SU-DHL-6 (cell line): ENCODE data around the gene SHD.

ENCODE experiments used
- H2AFZ ChIP-seq: fragments of 200-600 bp; sonication (generic); 2 replicates; pipeline ENCODE4 v1.6.1; 2014; ENCODE audit warnings: low read depth, mild to moderate bottlenecking, moderate library complexity, mixed read lengths, antibody characterized with exemption, low read length; ENCODE audit not compliant: severe bottlenecking
- H3F3A ChIP-seq: fragments of 200-600 bp; shearing (Covaris generic); 2 replicates; pipeline ENCODE4 v1.6.0; 2016; ENCODE audit warnings: antibody characterized with exemption, mild to moderate bottlenecking; ENCODE audit not compliant: insufficient read depth
- H3K27ac ChIP-seq: fragments of 200-600 bp; sonication (generic); 2 replicates; pipeline ENCODE4 v1.5.1; 2016; ENCODE audit warnings: low read depth, mild to moderate bottlenecking, low read length, moderate library complexity, mixed read lengths
- H3K27me3 ChIP-seq: fragments of 200-600 bp; sonication (generic), shearing (Covaris generic); 2 replicates; pipeline ENCODE4 v1.6.0; 2014; ENCODE audit warnings: mild to moderate bottlenecking, low read length
- H3K36me3 ChIP-seq: fragments of 200-600 bp; sonication (generic); 2 replicates; pipeline ENCODE4 v1.6.1; 2014; ENCODE audit warnings: mild to moderate bottlenecking, low read length, mixed read lengths
- H3K4me2 ChIP-seq: fragments of 300-600, 200-600 bp; shearing (Covaris generic), sonication (generic); 2 replicates; pipeline ENCODE4 v1.6.0; 2014; ENCODE audit warnings: low read length, low read depth, mild to moderate bottlenecking; ENCODE audit not compliant: poor library complexity, severe bottlenecking
- H3K4me3 ChIP-seq: fragments of 200-600 bp; sonication (generic); 2 replicates; pipeline ENCODE4 v1.5.1; 2014; ENCODE audit warnings: antibody characterized with exemption, low read length, mild to moderate bottlenecking, mixed read lengths; ENCODE audit not compliant: insufficient read depth, poor library complexity, severe bottlenecking
- H3K79me2 ChIP-seq: fragments of 200-600 bp; sonication (generic); 2 replicates; pipeline ENCODE4 v1.6.1; 2014; ENCODE audit warnings: mild to moderate bottlenecking, low read length, moderate library complexity; ENCODE audit not compliant: insufficient read depth
- H3K9ac ChIP-seq: fragments of 200-600 bp; sonication (generic); 2 replicates; pipeline ENCODE4 v1.7.0; 2014; ENCODE audit warnings: mild to moderate bottlenecking, low read length
- H3K9me2 ChIP-seq: fragments of 200-600 bp; sonication (generic); replicated peaks from 2 replicates; pipeline ENCODE4 v1.6.1; 2014; ENCODE audit warnings: low read length; ENCODE audit not compliant: insufficient read depth
- H3K9me3 ChIP-seq: fragments of 200-600 bp; sonication (generic); 2 replicates; pipeline ENCODE4 v1.6.1; 2014; ENCODE audit warnings: low read length, mixed read lengths; ENCODE audit not compliant: insufficient read depth
- H4K20me1 ChIP-seq: fragments of 200-600 bp; sonication (generic); 2 replicates; pipeline ENCODE4 v1.6.1; 2014; ENCODE audit warnings: low read depth, mild to moderate bottlenecking, antibody characterized with exemption, low read length, moderate library complexity, mixed read lengths
- EZH2phosphoT487 ChIP-seq: fragments of 200-600 bp; sonication (generic), shearing (Covaris generic); conservative IDR thresholded peaks from 2 replicates; pipeline ENCODE4 v1.6.1; 2018; ENCODE audit warnings: mild to moderate bottlenecking, antibody characterized with exemption, low read length, moderate library complexity, mixed read lengths
- TF ChIP-seq, protein P1 (sequence below): fragments of 200-600 bp; sonication (generic); IDR thresholded peaks from one replicate; pipeline ENCODE4 v1.5.1; 2017; ENCODE audit warnings: antibody characterized with exemption, mild to moderate bottlenecking, low read length, moderate library complexity; ENCODE audit not compliant: insufficient read depth, poor library complexity, severe bottlenecking

SHD gene

DNA sequence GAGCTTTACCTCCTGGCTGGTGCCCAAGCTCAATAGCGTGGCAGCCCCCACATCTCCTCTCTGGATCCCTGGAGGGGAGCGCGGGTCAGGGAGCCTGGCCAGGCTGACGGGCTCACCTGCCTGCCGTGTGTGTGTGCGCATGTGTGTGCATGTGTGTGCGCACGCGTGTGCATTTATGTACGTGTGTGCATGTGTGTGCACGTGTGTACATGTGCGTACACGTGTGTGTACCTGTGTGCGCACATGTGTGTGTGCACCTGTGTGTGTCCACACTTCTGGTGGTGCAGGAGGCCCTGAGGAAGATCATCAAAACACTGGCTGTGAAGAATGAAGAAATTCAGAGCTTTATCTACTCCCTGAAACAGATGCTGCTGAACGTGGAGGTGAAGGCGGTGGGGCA lies 26.6 kb downstream of the SHD start:
- H3K9ac ChIP-seq, result no peak overlapping the region
- H3F3A ChIP-seq, result no peaks in the 10 kb centered on the region
- no peak overlapping the region for H3K27ac ChIP-seq
- H4K20me1 ChIP-seq, result no peaks in the 10 kb centered on the region
- H3K4me3 ChIP-seq, result no peak overlapping the region
- TF ChIP-seq EZH2phosphoT487, result no peak
- TF ChIP-seq, protein P1, sequence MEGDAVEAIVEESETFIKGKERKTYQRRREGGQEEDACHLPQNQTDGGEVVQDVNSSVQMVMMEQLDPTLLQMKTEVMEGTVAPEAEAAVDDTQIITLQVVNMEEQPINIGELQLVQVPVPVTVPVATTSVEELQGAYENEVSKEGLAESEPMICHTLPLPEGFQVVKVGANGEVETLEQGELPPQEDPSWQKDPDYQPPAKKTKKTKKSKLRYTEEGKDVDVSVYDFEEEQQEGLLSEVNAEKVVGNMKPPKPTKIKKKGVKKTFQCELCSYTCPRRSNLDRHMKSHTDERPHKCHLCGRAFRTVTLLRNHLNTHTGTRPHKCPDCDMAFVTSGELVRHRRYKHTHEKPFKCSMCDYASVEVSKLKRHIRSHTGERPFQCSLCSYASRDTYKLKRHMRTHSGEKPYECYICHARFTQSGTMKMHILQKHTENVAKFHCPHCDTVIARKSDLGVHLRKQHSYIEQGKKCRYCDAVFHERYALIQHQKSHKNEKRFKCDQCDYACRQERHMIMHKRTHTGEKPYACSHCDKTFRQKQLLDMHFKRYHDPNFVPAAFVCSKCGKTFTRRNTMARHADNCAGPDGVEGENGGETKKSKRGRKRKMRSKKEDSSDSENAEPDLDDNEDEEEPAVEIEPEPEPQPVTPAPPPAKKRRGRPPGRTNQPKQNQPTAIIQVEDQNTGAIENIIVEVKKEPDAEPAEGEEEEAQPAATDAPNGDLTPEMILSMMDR, result no peak
- H3K9me2 ChIP-seq, result no peaks in the 10 kb centered on the region
- H3K36me3 ChIP-seq, result no peaks in the 10 kb centered on the region
- H3K27me3 ChIP-seq, result no peaks in the 10 kb centered on the region
- no peaks in the 10 kb centered on the region for H3K9me3 ChIP-seq
- H3K4me2 ChIP-seq, result no peak overlapping the region
- no peak overlapping the region for H2AFZ ChIP-seq
- H3K79me2 ChIP-seq, result no peaks in the 10 kb centered on the region

DNA sequence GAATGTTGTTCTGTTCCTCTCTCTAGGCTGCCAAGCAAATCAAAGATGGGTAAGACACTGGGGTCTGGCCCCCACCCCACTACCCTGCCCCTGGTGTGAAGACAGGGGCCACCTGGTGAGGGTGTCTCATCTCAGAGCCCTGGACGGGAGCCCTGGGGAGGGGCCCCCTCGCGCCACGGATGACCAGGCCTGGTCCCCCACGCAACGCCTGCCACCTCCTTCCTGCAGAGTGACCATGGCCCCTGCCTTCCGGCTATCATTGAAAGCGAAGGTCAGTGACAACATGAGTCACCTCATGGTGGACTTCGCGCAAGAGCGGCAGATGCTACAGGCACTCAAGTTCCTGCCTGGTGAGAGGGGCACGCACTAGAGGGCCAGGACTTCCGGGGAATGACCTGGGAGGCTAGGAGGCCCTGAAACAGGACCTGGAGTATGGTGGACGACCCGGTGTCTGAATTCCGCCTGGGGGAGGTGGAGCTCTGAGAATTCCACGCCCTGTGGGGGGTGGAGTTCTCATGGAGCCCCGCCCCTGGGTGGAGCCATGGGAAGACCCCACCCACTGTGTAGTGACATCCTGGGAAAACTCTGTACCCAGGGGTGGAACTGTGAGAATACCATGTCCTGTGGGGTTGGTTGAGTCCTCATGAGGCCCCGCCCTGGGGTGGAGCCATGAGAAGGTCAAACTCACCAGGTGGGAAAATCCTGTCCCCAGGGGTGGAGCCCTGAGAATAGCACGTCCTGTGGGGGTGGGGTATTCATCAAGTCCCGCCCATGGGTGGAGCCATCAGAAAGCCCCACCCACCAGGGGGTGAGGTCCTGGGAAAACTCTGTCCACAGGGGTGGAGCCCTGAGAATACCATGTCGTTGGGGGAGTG lies 31.4 kb downstream of the SHD start:
- Histone ChIP-seq H3K9me2 (no peaks in the 10 kb centered on the region), H3K27ac (no peak overlapping the region), H3K9me3 (no peaks in the 10 kb centered on the region), H3K27me3 (no peaks in the 10 kb centered on the region), H3F3A (no peaks in the 10 kb centered on the region), H2AFZ (no peak overlapping the region), H3K4me2 (no peak overlapping the region), H3K36me3 (no peaks in the 10 kb centered on the region), H3K79me2 (no peaks in the 10 kb centered on the region), H3K4me3 (no peak overlapping the region), H4K20me1 (no peaks in the 10 kb centered on the region), H3K9ac (no peak overlapping the region)
- TF ChIP-seq, protein P1, result no peak

DNA sequence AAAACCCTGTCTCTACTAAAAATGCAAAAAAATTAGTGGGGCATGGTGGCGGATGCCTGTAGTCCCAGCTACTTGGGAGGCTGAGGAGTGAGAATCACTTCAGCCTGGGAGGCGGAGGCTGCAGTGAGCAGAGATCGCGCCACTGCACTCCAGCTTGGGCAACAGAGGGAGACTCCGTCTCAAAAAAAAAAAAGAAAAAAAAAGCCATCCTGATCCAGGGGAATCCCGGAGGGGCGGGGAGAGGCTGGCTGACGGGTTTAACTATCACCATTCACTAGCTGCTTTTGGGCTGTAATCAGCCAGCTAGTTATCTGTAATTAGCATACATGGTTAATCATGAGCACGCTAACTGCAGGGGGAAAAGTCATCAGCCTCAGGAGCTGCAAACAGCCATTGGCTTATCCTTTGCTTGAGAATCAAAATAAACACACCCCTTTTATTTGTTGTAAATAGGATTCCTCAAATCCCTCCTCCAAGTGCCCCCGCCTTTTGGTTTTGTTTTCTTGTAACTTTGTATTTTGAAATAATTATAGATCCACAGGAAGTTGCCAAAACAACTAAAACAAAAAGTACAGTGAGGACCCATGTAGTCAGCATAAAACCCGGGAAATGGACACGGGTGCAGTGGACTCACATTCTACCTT lies 34.9 kb downstream of the SHD start:
- Histone ChIP-seq H3K9ac (no peak overlapping the region), H3K4me3 (no peak overlapping the region), H3K27me3 (no peaks in the 10 kb centered on the region), H3F3A (no peaks in the 10 kb centered on the region), H4K20me1 (no peaks in the 10 kb centered on the region), H3K36me3 (no peaks in the 10 kb centered on the region), H3K9me2 (no peaks in the 10 kb centered on the region), H3K27ac (no peak overlapping the region), H3K4me2 (no peak overlapping the region), H2AFZ (no peak overlapping the region), H3K9me3 (no peaks in the 10 kb centered on the region), H3K79me2 (no peaks in the 10 kb centered on the region)
- TF ChIP-seq, protein P1, result no peak
- no peak for TF ChIP-seq EZH2phosphoT487
